ENCODE data around the gene SHISA2.

GRCh38 chr13:26053418-26053980 lies 1.7 kb upstream of the SHISA2 start:
- TF ChIP-seq EZH2 (IDR thresholded peaks at IDR 0.05; ENCODE audit: low read length, missing control alignments) (no peak), CTCF (conservative IDR thresholded peaks at IDR 0.05 in 1 of 2, IDR thresholded peaks at IDR 0.05 in 1 of 2; ENCODE audit: low read depth in 1 of 2, low read length in 2 of 2) (no peak)
